ENCODE data around the gene ABHD12.

Gene ABHD12

GRCh38 chr20:25288291-25289181 lies 102.1 kb downstream of the ABHD12 start:
- DNase-seq, result no peak

- no peak for DNase-seq
Observed at GRCh38 chr20:25287631-25288290, 102.9 kb downstream of the ABHD12 start.

- DNase-seq, result no peak
Observed at GRCh38 chr20:25286917-25287316, 103.7 kb downstream of the ABHD12 start.

GRCh38 chr20:25285856-25286798 lies 104.5 kb downstream of the ABHD12 start:
- DNase-seq, result no peak

- DNase-seq, result no peak
Observed at GRCh38 chr20:25285091-25285647, 105.5 kb downstream of the ABHD12 start.

- DNase-seq, result no peak
Observed at GRCh38 chr20:25284131-25284601, 106.5 kb downstream of the ABHD12 start.

- no peak for DNase-seq
Observed at GRCh38 chr20:25283221-25283951, 107.2 kb downstream of the ABHD12 start.

GRCh38 chr20:25282796-25283195 lies 107.8 kb downstream of the ABHD12 start:
- no peak for DNase-seq

- no peak for DNase-seq
Observed at GRCh38 chr20:25282034-25282781, 108.4 kb downstream of the ABHD12 start.

GRCh38 chr20:25281541-25281991 lies 109.1 kb downstream of the ABHD12 start:
- no peak for DNase-seq

- no peak for DNase-seq
Observed at GRCh38 chr20:25280574-25281535, 109.8 kb downstream of the ABHD12 start.

GRCh38 chr20:25280051-25280573 lies 110.5 kb downstream of the ABHD12 start:
- no peak for DNase-seq

- DNase-seq, result no peak
Observed at GRCh38 chr20:25279403-25279802, 111.2 kb downstream of the ABHD12 start.

GRCh38 chr20:25278636-25279361 lies 111.8 kb downstream of the ABHD12 start:
- no peak for DNase-seq

GRCh38 chr20:25277941-25278521 lies 112.6 kb downstream of the ABHD12 start:
- no peak for DNase-seq

GRCh38 chr20:25277051-25277801 lies 113.4 kb downstream of the ABHD12 start:
- DNase-seq, result no peak

- DNase-seq, result no peak
Observed at GRCh38 chr20:25276533-25277050, 114.0 kb downstream of the ABHD12 start.

Data from fibroblast of skin of abdomen (primary cell).